ENCODE data around the gene PGAP1. TPM values are rescaled to one million over a fixed set of nuclear protein-coding genes. Genes with fewer than 3 reads are reported as not detected.

Gene PGAP1
- total RNA-seq, 2 experiments from 2014 or later: 17.7 to 19.2 TPM

DNA sequence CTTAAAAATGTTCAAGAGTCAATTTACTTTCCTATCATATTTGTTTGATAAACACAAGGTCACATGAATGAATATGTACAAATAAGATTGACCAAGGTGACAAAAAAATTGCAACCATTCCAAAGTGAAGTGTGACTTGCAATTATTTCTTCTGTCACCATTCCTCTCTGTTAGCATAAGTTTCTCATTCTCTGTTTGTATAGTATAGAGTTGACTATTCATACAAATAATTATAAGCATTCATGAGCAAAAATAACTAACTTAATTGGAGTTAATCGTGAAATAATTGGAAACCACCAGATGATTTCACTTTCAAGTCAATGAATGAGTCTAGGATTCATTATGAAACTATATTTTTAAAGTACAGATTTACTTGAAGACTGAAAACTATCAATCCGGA lies 42.1 kb downstream of the PGAP1 start:
- Mint-ChIP-seq H3K4me1 (ENCODE audit: low read depth) (no peaks in the 10 kb centered on the region), H3K4me3 (no peak overlapping the region), H3K27me3 (no peaks in the 10 kb centered on the region), H3K27ac (no peak overlapping the region), H3K36me3 (ENCODE audit: low read depth) (peaks cover 38% of the 10 kb centered on the region), H3K9me3 (peaks cover 4% of the 10 kb centered on the region)
- TF ChIP-seq CTCF (IDR thresholded peaks at IDR 0.05): no peak
- DNase-seq (no peak), ATAC-seq (no peak)
- ChIA-PET CTCF (no interaction called here), POLR2A (no interaction called here)
- intact Hi-C loops (cut with micrococcal nuclease): no loop called here

- no peak for ATAC-seq
- H3K4me3 Mint-ChIP-seq: no peak overlapping the region
- intact Hi-C loops (cut with micrococcal nuclease): no loop called here
- CTCF ChIA-PET: interaction anchor here (0.7 kb wide), 1 partner anchor 11 kb away, joined by 3 read pairs; no protein-coding TSS in a partner anchor
- no peak for DNase-seq
- H3K4me1 Mint-ChIP-seq (ENCODE audit: low read depth): peaks cover 10% of the 10 kb centered on the region
- TF ChIP-seq CTCF (IDR thresholded peaks at IDR 0.05): no peak
- POLR2A ChIA-PET: interaction anchor here (0.6 to 0.7 kb wide), 2 partner anchors 10 to 511 kb away, joined by 3 read pairs; no protein-coding TSS in a partner anchor
- H3K27ac Mint-ChIP-seq: no peak overlapping the region
- no peaks in the 10 kb centered on the region for H3K27me3 Mint-ChIP-seq
- peaks cover 24% of the 10 kb centered on the region for H3K36me3 Mint-ChIP-seq (ENCODE audit: low read depth)
- H3K9me3 Mint-ChIP-seq: no peaks in the 10 kb centered on the region
These were observed 50.1 kb downstream of the PGAP1 start for GRCh38 chr2:196876364-196876763.

- peak; percentile 81 for ATAC-seq
- intact Hi-C loops (cut with micrococcal nuclease): no loop called here
- CTCF ChIA-PET: no interaction called here
These were observed 51.1 kb downstream of the PGAP1 start for GRCh38 chr2:196875414-196875813.

GRCh38 chr2:196873511-196873910 lies 53.0 kb downstream of the PGAP1 start:
- H3K4me3 Mint-ChIP-seq: no peak overlapping the region
- H3K27ac Mint-ChIP-seq: no peak overlapping the region
- no peaks in the 10 kb centered on the region for H3K27me3 Mint-ChIP-seq
- H3K4me1 Mint-ChIP-seq (ENCODE audit: low read depth): peaks cover 10% of the 10 kb centered on the region
- peaks cover 19% of the 10 kb centered on the region for H3K36me3 Mint-ChIP-seq (ENCODE audit: low read depth)
- no peaks in the 10 kb centered on the region for H3K9me3 Mint-ChIP-seq
- DNase-seq: no peak
- no peak for ATAC-seq
- intact Hi-C loops (cut with micrococcal nuclease): no loop called here
- POLR2A ChIA-PET: no interaction called here
- CTCF ChIA-PET: no interaction called here
- no peak for TF ChIP-seq CTCF (IDR thresholded peaks at IDR 0.05)

More at GRCh38 chr2:196875414-196875813, 51.1 kb downstream of the PGAP1 start:
- Mint-ChIP-seq H3K27me3 (no peaks in the 10 kb centered on the region), H3K4me1 (ENCODE audit: low read depth) (peaks cover 10% of the 10 kb centered on the region), H3K4me3 (no peak overlapping the region), H3K36me3 (ENCODE audit: low read depth) (peaks cover 22% of the 10 kb centered on the region), H3K9me3 (no peaks in the 10 kb centered on the region), H3K27ac (no peak overlapping the region)
- TF ChIP-seq CTCF (IDR thresholded peaks at IDR 0.05): no peak
- no peak for DNase-seq
- POLR2A ChIA-PET: no interaction called here

- no peaks in the 10 kb centered on the region for H3K4me1 Mint-ChIP-seq (ENCODE audit: low read depth)
- H3K36me3 Mint-ChIP-seq (ENCODE audit: low read depth): peaks cover 24% of the 10 kb centered on the region
- H3K27ac Mint-ChIP-seq: no peak overlapping the region
- no peaks in the 10 kb centered on the region for H3K27me3 Mint-ChIP-seq
- ChIA-PET POLR2A (no interaction called here), CTCF (interaction anchor here (1.6 kb wide), 1 partner anchor 114 kb away, joined by 4 read pairs; no protein-coding TSS in a partner anchor)
- no peak for DNase-seq
- ATAC-seq: no peak
- no peak for TF ChIP-seq CTCF (IDR thresholded peaks at IDR 0.05)
- intact Hi-C loops (cut with micrococcal nuclease): no loop called here
- peaks cover 7% of the 10 kb centered on the region for H3K9me3 Mint-ChIP-seq
- no peak overlapping the region for H3K4me3 Mint-ChIP-seq
These were observed 71.9 kb downstream of the PGAP1 start for GRCh38 chr2:196854629-196855028.

All from activated CD8-positive, alpha-beta T cell treated with anti-CD3 and anti-CD28 coated beads for 36 hours (primary cell).